GM21529 (cell line): ENCODE data around the gene SRGAP2C.
"Not testable (repeated sequence)": the region's sequence is repeated elsewhere in the genome, so short reads cannot be mapped to it uniquely, and the experiment has no call there.

Experiments used
- ATAC-seq: cut with Tn5 transposase; IDR thresholded peaks from one replicate; pipeline ENCODE4 v1.9.1; 2021; ENCODE audit not compliant: unreplicated experiment

The SRGAP2C gene

GRCh38 chr1:121184290-121185127 is at the start of gene SRGAP2C, which contains the start of gene FAM72B:
TSS of gene SRGAP2C (plus strand) at chr1:121184975. CDS start at chr1:121187447, 2,472 bp downstream.
TSS of gene FAM72B (minus strand) at chr1:121184340. CDS start at chr1:121183489, 851 bp downstream.
- ATAC-seq = peak; percentile 84

- not testable (repeated sequence) for ATAC-seq
These were observed 44.4 kb upstream of the SRGAP2C start for GRCh38 chr1:121140393-121140792.

- ATAC-seq = not testable (repeated sequence)
These were observed 36.1 kb upstream of the SRGAP2C start for GRCh38 chr1:121148489-121149190.

GRCh38 chr1:121151294-121151693 is 33.5 kb upstream of the SRGAP2C start:
- ATAC-seq = not testable (repeated sequence)

GRCh38 chr1:121152788-121153187 is 32.0 kb upstream of the SRGAP2C start:
- ATAC-seq = not testable (repeated sequence)

- not testable (repeated sequence) for ATAC-seq
These were observed 30.0 kb upstream of the SRGAP2C start for GRCh38 chr1:121154811-121155210.

- not testable (repeated sequence) for ATAC-seq
These were observed 29.0 kb upstream of the SRGAP2C start for GRCh38 chr1:121155671-121156358.

- ATAC-seq = not testable (repeated sequence)
These were observed 27.7 kb upstream of the SRGAP2C start for GRCh38 chr1:121156958-121157603.

- ATAC-seq = not testable (repeated sequence)
These were observed 27.2 kb upstream of the SRGAP2C start for GRCh38 chr1:121157609-121158008.

- ATAC-seq = not testable (repeated sequence)
These were observed 24.7 kb upstream of the SRGAP2C start for GRCh38 chr1:121160118-121160517.

- not testable (repeated sequence) for ATAC-seq
These were observed 23.4 kb upstream of the SRGAP2C start for GRCh38 chr1:121161199-121161901.

- ATAC-seq = not testable (repeated sequence)
These were observed 20.7 kb upstream of the SRGAP2C start for GRCh38 chr1:121163850-121164757.

GRCh38 chr1:121165296-121165695 is 19.5 kb upstream of the SRGAP2C start:
- not testable (repeated sequence) for ATAC-seq

GRCh38 chr1:121167225-121167738 is 17.5 kb upstream of the SRGAP2C start:
- ATAC-seq = not testable (repeated sequence)

GRCh38 chr1:121168152-121168668 is 16.6 kb upstream of the SRGAP2C start:
- ATAC-seq = not testable (repeated sequence)

GRCh38 chr1:121176649-121177048 is 8.1 kb upstream of the SRGAP2C start:
- ATAC-seq = not testable (repeated sequence)

GRCh38 chr1:121178197-121178596 is 6.6 kb upstream of the SRGAP2C start:
- not testable (repeated sequence) for ATAC-seq

GRCh38 chr1:121183867-121184266 is 908 bp upstream of the SRGAP2C start:
- not testable (repeated sequence) for ATAC-seq
